IMR-90 (cell line): Measurements from ENCODE around the gene SF3A2.

ENCODE experiments used
- BHLHE40 ChIP-seq: fragments of 150-350 bp; IDR thresholded peaks from 2 replicates; pipeline ENCODE4 v1.6.1; 2016; ENCODE audit warnings: mild to moderate bottlenecking, low read depth, low read length
- CEBPB ChIP-seq: IDR thresholded peaks from 2 replicates; pipeline ENCODE4 v1.6.1; 2012; ENCODE audit warnings: low read depth, low read length, improper control_type of control experiment
- CTCF ChIP-seq: conservative IDR thresholded peaks from 2 replicates; pipeline ENCODE4 v1.5.1; 2012; ENCODE audit warnings: mild to moderate bottlenecking, low read depth, low read length, improper control_type of control experiment
- MAFK ChIP-seq: IDR thresholded peaks from 2 replicates; pipeline ENCODE4 v1.6.1; 2012; ENCODE audit warnings: low read depth, low read length, improper control_type of control experiment
- MAZ ChIP-seq: IDR thresholded peaks from 2 replicates; pipeline ENCODE4 v1.6.1; 2012; ENCODE audit warnings: low read depth, mild to moderate bottlenecking, low read length, improper control_type of control experiment, moderate library complexity, borderline replicate concordance
- POLR2A ChIP-seq: IDR thresholded peaks from 2 replicates; pipeline ENCODE4 v1.6.1; 2012; ENCODE audit warnings: mild to moderate bottlenecking, low read depth, low read length
- RFX5 ChIP-seq: IDR thresholded peaks from 2 replicates; pipeline ENCODE4 v1.8.0; 2012; ENCODE audit warnings: low read depth, mild to moderate bottlenecking, low read length, moderate library complexity
- USF2 ChIP-seq: fragments of 150-350 bp; IDR thresholded peaks from 2 replicates; pipeline ENCODE4 v1.6.1; 2017; ENCODE audit warnings: mild to moderate bottlenecking, antibody characterized with exemption, low read length, low read depth

- TF ChIP-seq POLR2A (no peak), CTCF (no peak), MAZ (no peak), MAFK (no peak), CEBPB (no peak), BHLHE40 (no peak), RFX5 (no peak), USF2 (no peak)
These were observed 15.6 kb downstream of the SF3A2 start for GRCh38 chr19:2252055-2252796.
